Left cardiac atrium (tissue), 4 donors: Measurements from ENCODE around the gene BLVRB. TPM values are rescaled to one million over a fixed set of nuclear protein-coding genes. Genes with fewer than 3 reads are reported as not detected.
A peak's percentile ranks its signal among the peaks of the same experiment; 100 is the strongest.
"Not testable (repeated sequence)": the region's sequence is repeated elsewhere in the genome, so short reads cannot be mapped to it uniquely, and the experiment has no call there.

Source experiments
- ATAC-seq, 2 donors: fragments of 200-7000 bp; cut with Tn5 transposase; one replicate each; pipeline ENCODE4 v1.9.1; 2020; ENCODE audit warnings: mild to moderate bottlenecking in 2 of 2, moderate library complexity in 2 of 2
- DNase-seq: peaks from one replicate; pipeline ENCODE4 v3.0.0-alpha.2; 2020
- intact Hi-C, 2 donors: fragments of 100-400 bp; cut with DNase I; formaldehyde crosslinking; loops; one replicate each; pipeline versions ENCODE4 v1.14.1 to v1.15.1; 2022 to 2023
- total RNA-seq, 2 donors: library from RNA; stranded (reverse); fragmentation: NEBNext Ultra II Directional; extraction: Animal tissue kit (Norgen Biotek cat#: 25700); gene quantifications; one replicate each; pipeline ENCODE4 v1.2.1, GENCODE V29; 2021
- donor health status: DM: no; HTN: yes; CAD: no.
- donor health status: DM: no; HTN: yes; CAD: no; lungs with severe emphysema.
- donor health status: DM: yes; HTN: yes; CAD: no.
- donor health status: Dilated cardiomyopathy.

Gene BLVRB
- total RNA-seq, 2 donors from 2014 or later, result 72.7 to 112 TPM

DNA sequence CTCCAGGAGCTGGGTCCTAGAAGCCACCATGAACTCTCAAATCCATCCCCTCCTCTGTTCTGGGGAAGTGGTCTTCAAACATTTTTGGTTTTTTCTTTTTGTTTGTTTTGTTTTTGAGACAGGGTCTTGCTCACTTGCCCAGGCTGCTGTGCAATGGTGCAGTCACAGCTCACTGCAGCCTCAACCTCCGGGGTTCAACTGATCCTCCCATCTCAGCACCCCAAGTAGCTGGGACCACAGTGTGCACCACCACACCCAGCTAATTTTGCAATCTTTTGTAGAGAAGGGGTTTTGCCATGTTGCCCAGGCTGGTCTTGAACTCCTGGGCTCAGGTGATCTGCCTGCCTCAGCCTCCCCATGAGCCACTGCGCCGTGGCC is 7.0 kb downstream of the BLVRB start:
- ATAC-seq (no peak), DNase-seq (no peak)
- intact Hi-C loops, result no loop called here

DNA sequence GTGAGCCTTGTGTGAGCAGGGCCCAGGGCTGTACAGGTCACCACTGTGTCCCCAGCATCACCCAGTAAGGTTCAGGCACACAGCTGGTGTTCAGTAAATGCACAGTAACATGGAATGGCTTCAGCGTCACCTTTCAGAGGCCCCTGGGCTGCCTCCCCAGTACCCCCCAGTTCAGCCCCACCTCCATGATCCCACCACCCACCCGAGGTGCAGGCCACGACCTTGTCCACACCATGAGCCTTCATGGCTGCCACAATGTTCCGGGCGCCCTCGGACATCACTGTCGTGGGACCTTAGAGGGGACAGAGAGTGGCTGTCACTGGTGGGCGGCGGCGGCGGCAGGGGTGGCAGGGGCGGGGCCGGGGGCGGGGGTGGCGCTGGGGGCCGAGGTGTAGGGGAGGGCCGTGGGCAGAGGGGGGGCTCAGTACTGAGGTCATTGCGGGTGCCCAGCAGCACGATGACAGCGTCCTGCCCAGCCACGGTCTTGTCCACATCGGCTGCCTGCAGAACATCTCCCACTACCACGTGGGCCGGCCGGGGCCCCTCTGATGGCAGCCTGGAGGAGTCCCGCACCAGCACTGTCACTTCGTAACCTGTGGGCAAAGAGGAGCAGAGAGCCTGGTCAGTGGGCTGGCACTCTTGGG is 7.5 kb downstream of the BLVRB start:
- intact Hi-C loops, result no loop called here
- DNase-seq (no peak), ATAC-seq (no peak)

DNA sequence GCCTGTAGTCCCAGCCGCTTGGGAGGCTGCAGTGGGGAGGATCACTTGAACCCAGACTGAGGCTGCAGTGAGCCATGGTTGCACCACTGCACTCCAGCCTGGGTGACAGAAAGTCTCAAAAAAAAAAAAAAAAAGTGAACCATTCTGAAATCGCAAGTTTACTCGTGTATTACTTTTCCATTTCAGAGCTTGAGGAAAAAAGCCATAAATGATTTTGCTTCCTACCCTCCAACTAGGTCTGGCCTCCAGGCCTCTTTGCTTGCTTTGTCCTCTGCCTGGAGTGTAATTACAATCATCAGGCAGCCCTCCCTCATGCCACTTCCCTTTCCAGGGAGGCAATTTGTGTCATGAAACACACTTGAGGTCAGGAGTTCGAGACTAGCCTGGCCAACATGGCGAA is 8.5 kb downstream of the BLVRB start:
- DNase-seq, result no peak
- intact Hi-C loops, result no loop called here
- no peak for ATAC-seq

DNA sequence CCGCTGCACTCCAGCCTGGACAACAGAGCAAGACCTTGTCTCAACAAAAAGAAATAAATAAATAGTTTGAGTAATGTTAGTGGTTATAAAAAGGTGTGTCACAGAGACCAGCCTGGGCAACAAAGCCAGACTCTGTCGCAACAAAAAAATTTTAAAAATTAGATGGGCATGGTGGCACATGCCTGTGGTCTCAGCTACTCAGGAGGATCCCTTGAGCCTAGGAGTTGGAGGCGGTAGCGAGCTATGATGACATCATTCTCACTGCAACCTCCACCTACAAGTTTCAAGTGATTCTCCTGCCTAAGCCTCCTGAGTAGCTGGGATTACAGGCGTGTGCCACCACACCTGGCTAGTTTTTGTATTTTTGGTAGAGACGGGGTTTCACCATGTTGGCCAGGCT is 11.6 kb downstream of the BLVRB start:
- DNase-seq, ATAC-seq, intact Hi-C loops: not testable (repeated sequence)

DNA sequence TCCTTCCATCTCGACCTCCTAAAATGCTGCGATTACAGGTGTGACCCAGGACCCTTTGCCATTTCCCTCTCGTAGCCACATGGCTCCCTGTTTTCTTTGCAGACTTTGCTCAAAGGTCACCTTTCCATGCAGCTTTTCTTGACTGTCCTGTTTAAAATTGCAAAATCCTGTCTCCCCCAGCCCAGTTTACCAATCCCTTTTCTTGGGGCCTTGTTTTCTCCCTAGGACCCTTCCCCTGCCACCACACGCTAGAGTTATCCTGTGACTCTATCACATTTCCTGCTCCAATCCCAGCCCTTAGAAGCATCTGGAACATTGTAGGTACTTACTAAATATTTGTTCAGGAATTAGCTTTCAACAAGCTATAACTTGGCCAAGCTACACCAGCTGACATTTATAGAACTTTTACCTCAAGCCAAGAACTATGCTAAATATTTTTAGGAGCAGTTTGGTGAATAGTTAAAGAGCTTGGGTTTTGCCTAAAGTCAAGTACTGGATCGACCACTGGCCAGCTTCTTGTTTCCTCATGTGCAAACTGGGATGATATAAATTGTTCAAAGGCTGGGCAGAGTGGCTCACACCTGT is 12.3 kb downstream of the BLVRB start:
- DNase-seq (no peak), ATAC-seq (no peak)
- intact Hi-C loops, result no loop called here

DNA sequence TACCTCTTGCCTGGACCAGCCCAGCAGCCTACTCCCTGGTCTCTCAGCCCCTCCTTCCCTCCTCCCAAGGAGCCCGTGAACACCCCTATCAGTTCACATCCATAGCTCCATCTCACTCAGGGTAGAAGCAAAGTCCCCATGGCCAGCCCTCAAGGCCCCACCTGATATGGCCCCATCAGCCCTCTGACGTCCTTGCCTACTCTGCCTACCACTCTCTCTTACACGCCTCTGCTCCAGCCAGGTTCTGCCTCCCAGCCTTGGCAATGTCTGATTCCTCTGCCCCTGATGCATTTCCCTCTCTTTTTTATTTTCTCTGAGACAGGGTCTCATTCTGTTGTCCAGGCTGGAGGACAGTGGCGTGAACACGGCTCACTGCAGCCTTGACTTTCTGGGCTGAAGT is 13.5 kb downstream of the BLVRB start:
- ATAC-seq (peak in 1 of 2 donors; percentile 19), DNase-seq (no peak)
- intact Hi-C loops, result no loop called here

DNA sequence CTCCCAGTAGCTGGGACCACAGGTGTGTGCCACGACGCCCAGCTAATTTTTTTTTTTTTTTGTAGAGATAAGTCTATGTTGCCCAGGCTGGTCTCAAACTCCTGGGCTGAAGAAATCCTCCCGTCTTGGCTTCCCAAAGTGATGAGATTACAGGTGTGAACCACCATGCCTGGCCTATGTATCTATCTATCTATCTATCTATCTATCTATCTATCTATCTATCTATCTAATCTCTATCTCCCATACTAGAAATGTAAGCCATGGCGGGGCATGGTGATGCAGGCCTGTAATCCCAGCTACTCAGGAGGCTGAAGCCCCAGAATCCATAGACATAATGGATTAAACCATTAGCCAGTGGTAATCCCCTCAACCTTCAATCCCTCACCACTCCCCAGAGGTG is 14.9 kb downstream of the BLVRB start:
- DNase-seq (no peak), ATAC-seq (no peak)
- intact Hi-C loops, result no loop called here

DNA sequence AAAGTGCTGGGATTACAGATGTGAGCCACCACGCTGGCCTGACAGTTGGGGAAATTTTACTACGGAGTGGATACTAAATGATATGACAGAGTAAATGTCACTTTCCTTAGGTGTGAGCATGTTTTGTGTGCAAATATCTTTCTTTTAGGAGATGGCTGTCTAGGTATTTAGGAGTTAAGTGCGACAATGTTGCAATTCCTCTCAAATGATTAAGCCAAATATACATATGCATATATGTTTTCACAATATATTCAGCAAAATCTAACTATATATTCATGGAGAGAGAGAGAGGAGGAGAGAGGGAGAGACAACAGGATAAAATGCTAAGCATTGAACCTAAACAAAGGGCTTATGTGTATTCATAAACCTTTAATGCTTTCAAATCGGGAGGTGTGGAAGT is 16.0 kb downstream of the BLVRB start:
- intact Hi-C loops, result loop anchor here in 1 of 2 donors (10.0 kb wide), 1 partner anchor 165 kb away; the partner anchor contains the start of gene AKT2
- DNase-seq (no peak), ATAC-seq (no peak)

DNA sequence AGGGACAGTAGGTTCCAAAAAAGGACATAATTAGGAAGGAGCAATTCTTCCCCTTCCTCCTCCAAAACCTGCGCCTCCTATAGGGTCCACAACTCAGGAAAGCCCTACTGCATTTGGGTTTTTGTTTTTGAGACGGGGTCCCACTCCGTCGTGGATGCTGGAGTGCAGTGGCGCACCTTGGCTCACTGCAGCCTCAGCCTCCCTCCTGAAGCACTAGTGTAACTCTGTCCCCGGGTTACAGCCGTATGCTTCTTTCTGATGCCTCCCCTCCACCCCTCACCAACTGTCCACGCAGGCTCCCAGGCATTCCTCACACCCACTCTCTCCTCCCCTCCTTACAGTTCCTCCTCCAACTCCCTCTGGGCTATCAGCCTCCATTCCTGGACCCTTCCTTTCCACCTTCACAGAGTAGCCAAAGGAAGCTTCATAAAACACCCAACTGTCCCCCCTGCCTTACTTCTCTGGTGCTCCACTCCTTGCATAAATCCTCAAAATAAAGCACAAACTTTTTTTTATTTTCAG is 19.2 kb downstream of the BLVRB start:
- DNase-seq, result no peak
- intact Hi-C loops, result loop anchor here in 1 of 2 donors (10.0 kb wide), 1 partner anchor 162 kb away; the partner anchor contains the start of gene AKT2
- ATAC-seq, result no peak

DNA sequence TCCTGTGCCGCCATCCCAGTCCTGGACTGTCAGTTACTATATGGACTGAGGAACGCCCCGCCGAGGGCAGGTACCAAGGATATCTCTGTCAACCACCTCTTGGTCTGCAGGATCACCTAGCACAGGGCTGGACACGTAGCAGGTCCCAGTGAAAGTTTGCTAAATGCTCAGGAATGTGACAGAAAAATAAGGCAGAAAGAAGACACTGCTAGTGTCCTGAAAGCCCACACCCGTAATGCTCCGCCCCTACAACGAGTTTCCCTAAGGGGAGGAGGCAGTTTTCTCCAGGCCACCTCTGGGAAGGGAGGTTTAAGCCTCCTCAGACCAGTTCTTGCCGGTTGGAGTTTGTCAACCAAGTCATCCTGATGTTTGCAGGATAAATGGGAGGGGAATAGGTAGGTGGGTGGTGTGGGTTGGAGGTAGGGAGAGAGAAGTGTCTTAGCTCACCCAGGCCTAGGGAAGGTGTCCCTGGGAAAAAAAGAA is 19.7 kb downstream of the BLVRB start:
- ATAC-seq (no peak), DNase-seq (no peak)
- intact Hi-C loops, result loop anchor here in 1 of 2 donors (10.0 kb wide), 1 partner anchor 161 kb away; the partner anchor contains the start of gene AKT2

DNA sequence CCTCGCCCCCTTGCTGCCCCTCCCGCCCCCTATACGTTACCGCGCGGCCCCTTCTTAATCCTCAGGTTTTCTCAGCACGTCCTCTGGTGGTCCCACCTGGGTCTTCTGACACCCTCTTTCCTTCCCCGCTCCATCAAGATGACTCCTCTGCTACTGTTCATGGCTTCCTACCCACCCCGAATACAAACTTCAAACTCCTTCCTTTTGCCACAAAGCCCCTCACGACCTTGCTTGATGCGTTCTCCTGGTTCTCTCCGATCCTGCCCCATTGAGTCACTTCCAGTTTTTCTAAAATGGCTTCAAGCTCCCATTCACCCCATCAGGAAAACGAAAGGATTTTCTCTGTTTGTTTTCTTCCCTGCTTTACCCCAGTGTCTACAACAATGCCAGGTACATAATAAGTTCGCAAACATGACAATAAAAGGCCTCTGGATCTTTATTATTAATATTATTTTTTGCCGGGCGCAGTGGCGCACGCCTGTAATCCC is 20.7 kb downstream of the BLVRB start:
- DNase-seq (no peak), ATAC-seq (no peak)
- intact Hi-C loops, result loop anchor here in 1 of 2 donors (10.0 kb wide), 1 partner anchor 160 kb away; the partner anchor contains the start of gene AKT2

DNA sequence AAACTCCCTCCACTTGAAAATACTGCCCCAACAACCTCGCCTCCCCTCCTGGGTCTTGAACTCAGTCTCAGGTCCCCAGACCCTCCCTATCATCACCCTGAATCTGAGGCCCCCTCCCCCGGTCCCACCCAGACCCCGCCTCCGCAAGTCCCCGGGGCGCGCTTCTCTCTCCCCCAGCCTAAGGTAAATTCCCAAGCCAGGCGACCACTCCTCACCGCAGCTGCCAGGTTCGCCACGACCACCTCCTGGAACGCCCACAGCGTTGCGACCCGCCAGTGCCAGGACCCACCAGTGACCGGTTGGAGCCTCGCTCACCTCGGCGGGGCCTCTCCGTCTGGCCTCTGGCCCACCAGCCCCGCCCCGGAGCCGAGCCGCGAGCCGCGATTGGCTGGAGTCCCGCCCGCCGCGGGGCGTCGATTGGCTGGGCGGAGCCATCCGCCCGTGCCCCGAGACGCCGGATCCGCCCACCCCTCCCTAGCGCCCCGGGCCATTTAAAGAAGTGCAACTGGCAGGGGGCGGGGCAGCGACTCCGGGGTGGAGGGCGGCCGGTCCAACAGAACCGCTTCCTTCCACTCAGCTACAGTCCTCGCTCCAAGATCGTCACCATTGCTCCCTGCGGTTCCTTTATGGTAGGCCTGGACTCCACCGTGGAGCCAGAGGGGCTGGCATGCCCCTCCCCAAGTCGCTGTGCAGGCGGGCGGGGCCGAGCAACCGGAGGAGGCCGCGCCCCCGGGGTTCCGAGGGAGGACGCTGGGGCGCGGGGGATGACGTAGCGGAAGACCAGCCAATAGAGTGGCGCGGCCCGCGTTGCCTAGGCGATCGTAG is 21.3 kb downstream of the BLVRB start, which contains the start of gene SERTAD3:
Gene SERTAD3 (minus strand): TSS at position 336 of the 825 bp plus-strand sequence. CDS start 2,255 bp downstream, outside the sequence.
- ATAC-seq, result peak; percentile 87 to 88
- intact Hi-C loops, result loop anchor here in 1 of 2 donors (2.0 to 10.0 kb wide), 2 partner anchors 19 to 159 kb away; partner anchors contain the start of genes AKT2 and SERTAD1
- peak; percentile 98 for DNase-seq

DNA sequence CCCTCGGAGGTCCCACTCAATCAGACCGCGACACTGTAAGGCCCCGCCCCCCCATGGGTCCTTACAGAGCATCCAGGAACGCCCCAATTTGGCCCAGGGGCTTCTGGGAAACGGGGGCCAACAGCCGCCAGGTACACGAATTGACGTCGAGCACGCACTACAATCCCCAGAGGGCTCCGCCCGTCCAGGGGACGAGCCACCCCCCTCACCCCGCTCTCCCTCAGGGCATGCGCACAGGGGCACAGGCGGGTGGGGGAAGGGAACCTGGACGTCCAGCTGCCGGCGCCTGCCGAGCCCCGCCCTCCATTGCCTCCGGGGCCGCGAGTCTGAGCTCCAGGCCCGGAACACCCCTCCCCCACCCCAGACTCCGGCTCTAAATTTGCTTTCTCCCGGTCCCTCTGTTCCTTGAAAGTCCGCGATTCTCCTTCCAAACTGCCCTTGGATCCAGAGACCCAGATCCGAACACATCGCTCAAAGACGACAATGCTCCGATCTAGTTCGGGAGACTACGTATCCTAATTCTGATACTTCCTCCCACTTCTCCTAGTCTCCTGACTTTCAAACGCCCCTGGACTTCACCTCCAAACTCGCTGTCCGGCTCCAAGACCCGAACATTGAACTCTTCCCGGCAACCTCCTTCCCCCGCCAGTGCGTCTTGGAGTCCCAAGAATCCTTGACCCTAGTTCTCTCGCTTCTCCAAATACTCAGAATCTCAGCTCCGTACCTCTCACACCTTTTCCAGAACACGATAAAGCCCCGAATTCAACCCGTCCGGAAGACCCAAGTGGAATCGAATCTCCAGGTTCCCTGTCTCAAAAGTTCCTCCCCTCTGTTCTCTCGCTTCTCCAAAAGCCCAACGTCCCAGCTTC is 22.2 kb downstream of the BLVRB start:
- ATAC-seq (peak; percentile 86 to 89), DNase-seq (peak; percentile 100)
- intact Hi-C loops, result loop anchor here in 1 of 2 donors (2.0 to 10.0 kb wide), 2 partner anchors 19 to 159 kb away; partner anchors contain the start of genes AKT2 and SERTAD1

DNA sequence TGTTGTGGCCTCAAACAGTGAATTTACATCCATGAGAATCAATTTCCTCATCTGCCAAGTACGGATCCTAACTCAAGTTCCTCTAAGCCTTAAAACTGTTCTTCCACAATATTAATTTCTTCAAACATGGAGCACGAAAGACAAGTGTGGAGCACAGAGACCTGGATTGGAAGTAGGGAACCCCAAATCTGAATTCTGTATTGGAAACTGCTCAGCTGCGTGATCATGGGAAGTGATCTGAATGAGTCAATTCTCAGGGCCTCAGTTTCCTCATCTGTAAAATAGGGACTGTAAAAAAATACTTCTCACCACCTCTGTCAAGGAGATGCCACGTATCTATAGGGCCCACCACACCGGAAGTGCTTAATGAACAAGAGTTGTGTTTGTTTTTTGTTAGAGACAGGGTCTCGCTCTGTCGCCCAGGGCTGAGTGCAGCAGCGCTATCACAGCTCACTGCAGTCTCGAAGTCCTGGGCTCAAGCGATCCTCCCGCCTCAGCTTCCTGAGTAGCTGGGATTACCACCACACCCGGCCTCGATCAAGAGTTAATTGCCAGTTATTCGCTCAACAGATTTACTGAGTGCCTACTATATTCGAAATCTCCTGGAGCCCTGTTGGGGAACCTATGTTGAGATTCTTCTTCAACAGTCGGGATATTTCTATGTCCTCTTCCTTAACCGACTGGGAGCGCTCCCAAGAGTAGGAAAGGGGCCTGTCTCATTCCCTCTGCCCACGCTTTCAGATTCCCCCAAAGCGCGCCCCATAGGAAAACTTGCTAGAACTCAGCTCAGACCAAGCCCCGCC is 23.0 kb downstream of the BLVRB start:
- no peak for DNase-seq
- no peak for ATAC-seq
- intact Hi-C loops, result loop anchor here in 1 of 2 donors (2.0 to 10.0 kb wide), 2 partner anchors 18 to 158 kb away; partner anchors contain the start of genes AKT2 and SERTAD1

DNA sequence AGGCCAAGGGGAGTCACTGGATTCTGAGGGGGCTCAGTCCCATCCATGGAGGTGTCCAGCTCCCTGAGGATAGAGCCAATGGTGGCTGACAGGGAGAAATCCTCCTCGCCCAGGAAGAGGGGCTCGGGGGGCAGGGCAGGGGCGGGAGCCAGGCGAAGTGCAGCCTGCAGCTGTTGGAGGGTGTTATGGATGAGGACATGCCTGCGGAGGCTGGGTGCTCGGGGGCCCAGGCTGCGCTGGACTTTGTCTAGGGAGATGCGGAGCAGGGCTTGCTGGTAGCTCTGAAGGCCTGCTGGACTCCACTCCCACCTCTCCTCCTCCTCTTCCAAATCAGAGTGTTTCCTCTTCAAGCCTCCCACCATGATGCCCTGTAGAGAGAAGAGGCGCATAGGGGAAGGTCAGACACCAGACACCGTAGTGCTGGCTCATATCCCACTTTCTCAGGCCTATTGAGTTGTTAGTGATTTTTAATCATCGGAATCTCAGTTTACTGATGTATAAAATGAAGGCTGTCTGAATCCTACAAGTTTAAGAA is 23.8 kb downstream of the BLVRB start:
- intact Hi-C loops, result loop anchor here in 1 of 2 donors (2.0 to 10.0 kb wide), 2 partner anchors 17 to 157 kb away; partner anchors contain the start of genes AKT2 and SERTAD1
- DNase-seq (no peak), ATAC-seq (no peak)

DNA sequence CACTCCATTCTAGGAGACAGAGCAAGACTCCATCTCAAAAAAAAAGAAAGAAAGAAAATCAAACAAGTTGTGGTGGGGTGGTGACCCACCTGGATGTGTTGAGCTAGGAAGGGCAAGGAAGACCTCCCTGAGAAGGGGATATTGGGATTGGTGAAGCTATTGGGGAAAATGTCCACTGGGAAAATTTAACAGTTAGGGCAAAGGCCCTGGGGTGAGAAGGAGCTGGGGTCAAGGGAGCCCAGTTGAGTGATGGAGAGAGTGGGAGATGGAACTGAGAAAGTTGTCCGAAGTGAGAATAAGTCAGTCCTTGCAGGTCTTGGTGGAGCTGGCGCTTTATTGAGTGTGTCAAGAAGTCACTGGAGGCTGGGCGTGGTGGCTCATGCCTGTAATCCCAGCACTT is 27.3 kb downstream of the BLVRB start:
- DNase-seq (no peak), ATAC-seq (no peak)
- intact Hi-C loops, result no loop called here
